ENCODE measurements around the gene UBA1. TPM values are rescaled to one million over a fixed set of nuclear protein-coding genes. Genes with fewer than 3 reads are reported as not detected.

The UBA1 gene
- total and polyA plus RNA-seq, 2 of the 13 experiments (the other 11 are each of a cell fraction or from before 2014, with no cell fraction given) = 93.3 to 129 TPM

DNA sequence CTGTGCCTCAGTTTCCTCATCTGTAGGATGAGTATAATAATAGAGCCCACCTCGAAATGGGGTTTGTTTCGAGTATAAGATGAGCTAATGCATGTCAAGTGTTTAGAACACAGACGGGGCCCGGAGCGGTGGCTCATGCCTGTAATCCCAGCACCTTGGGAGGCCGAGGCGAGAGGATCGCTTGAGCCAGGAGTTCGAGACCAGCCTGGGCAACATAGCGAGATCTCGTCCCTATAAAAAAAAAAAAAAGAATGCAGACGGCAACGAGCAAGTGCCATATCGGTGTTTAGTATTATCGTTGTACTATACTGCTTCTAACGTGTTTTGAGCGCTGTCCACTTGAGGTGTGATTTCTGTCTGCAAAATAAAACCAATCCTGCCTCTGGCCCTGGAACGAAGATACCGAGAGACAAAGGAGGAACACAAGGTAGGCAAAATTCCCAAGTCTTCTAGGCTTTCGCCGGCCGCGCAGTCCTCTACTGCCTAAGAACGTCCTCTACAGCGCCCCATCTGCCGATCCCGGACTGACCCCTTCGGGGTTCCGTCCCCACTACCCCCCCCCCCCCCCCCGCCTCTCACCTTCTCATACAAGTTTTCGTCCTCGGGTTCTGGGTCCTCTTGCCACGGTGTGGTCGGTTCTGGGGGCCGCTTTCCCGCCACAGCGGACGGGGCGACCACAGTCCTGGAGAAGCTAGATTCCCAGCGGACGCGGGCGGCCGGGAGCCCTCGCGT is 49.6 kb upstream of the UBA1 start:
- Histone ChIP-seq H3K4me3 (replicated peaks in 1 of 3; ENCODE audit: insufficient read depth in 1 of 3, low read depth in 2 of 3, low read length in 3 of 3) (peak overlapping the region; percentile 58 to 83 (median 76); a peak in 5 of 6 replicates), H3K79me2 (ENCODE audit: insufficient read depth, low read length) (peaks cover 43% of the 10 kb centered on the region), H2AFZ (ENCODE audit: low read length) (no peak overlapping the region), H3K27me3 (ENCODE audit: control insufficient read depth in 1 of 2, insufficient read depth in 2 of 2, low read length in 2 of 2) (no peaks in the 10 kb centered on the region), H3K9me3 (ENCODE audit: low read length) (no peaks in the 10 kb centered on the region), H3K9ac (ENCODE audit: insufficient read depth, low read depth, low read length) (peak overlapping the region; percentile 89), H4K20me1 (ENCODE audit: insufficient read depth, low read length) (peaks cover 18% of the 10 kb centered on the region; the same call in 1 of the 2 replicates), H3K4me2 (ENCODE audit: low read depth, low read length) (peak overlapping the region; percentile 93), H3K36me3 (replicated peaks in 1 of 2; ENCODE audit: control insufficient read depth in 1 of 2, insufficient read depth in 2 of 2, low read length in 2 of 2) (peaks cover 1 to 7% of the 10 kb centered on the region in 2 experiments; a peak in 3 of 5 replicates), H3K27ac (ENCODE audit: extremely low read length, insufficient read depth, low read length) (peak overlapping the region; percentile 98), H3K4me1 (ENCODE audit: insufficient read depth, low read length) (peaks cover 20% of the 10 kb centered on the region)
- FAIRE-seq (no peak), DNase-seq (ENCODE audit: low spot score) (no peak), ATAC-seq (no peak)
- TSS peak; percentile 84 for BruUV-seq (replicated peaks)
- in situ Hi-C loops (cut with HindIII; ENCODE audit: extremely low pct_ligation_motif_present, low pct_unique_long_range_greater_than_20kb) = no loop called here
- intact Hi-C loops (cut with micrococcal nuclease; ENCODE audit: unreplicated experiment) = loop anchor here (2.0 kb wide), 1 partner anchor 17 kb away; no protein-coding TSS in a partner anchor
- POLR2A ChIA-PET = interaction anchor here (0.6 to 2.0 kb wide), 9 partner anchors 14 to 307 kb away, joined by 3 to 35 read pairs (median 4); partner anchors contain the start of genes RP2 and USP11
- 7% methylated on average over 15 of the region's 46 CpGs for WGBS (ENCODE audit: low lambda C conversion rate)
- TF ChIP-seq ZNF629 (CRISPR knock-in tag; conservative IDR thresholded peaks at IDR 0.05) (0 out of 2 replicates have a peak, but pooled peaks have one; percentile 1), ZSCAN9 (CRISPR knock-in tag; IDR thresholded peaks at IDR 0.05; ENCODE audit: borderline replicate concordance) (no peak)
- TF ChIP-seq, protein P1, sequence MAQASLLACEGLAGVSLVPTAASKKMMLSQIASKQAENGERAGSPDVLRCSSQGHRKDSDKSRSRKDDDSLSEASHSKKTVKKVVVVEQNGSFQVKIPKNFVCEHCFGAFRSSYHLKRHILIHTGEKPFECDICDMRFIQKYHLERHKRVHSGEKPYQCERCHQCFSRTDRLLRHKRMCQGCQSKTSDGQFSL (CRISPR knock-in tag; IDR thresholded peaks at IDR 0.05) = peak; percentile 82
- TF ChIP-seq, protein P2, sequence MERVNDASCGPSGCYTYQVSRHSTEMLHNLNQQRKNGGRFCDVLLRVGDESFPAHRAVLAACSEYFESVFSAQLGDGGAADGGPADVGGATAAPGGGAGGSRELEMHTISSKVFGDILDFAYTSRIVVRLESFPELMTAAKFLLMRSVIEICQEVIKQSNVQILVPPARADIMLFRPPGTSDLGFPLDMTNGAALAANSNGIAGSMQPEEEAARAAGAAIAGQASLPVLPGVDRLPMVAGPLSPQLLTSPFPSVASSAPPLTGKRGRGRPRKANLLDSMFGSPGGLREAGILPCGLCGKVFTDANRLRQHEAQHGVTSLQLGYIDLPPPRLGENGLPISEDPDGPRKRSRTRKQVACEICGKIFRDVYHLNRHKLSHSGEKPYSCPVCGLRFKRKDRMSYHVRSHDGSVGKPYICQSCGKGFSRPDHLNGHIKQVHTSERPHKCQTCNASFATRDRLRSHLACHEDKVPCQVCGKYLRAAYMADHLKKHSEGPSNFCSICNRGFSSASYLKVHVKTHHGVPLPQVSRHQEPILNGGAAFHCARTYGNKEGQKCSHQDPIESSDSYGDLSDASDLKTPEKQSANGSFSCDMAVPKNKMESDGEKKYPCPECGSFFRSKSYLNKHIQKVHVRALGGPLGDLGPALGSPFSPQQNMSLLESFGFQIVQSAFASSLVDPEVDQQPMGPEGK (CRISPR knock-in tag; IDR thresholded peaks at IDR 0.05) = no peak
- CTCF ChIA-PET (ENCODE audit: low intra/inter-chr PET ratio, low total read pairs) = no interaction called here
